HG03064 (cell line): ENCODE measurements around the gene TGM4.

Experiments
- ATAC-seq: cut with Tn5 transposase; IDR thresholded peaks from one replicate; pipeline ENCODE4 v1.9.1; 2021; ENCODE audit warnings: low read depth; ENCODE audit not compliant: unreplicated experiment

TGM4 gene

GRCh38 chr3:44913868-44914468 lies 39.6 kb downstream of the TGM4 start:
- ATAC-seq: no peak

GRCh38 chr3:44914936-44915335 lies 40.5 kb downstream of the TGM4 start:
- no peak for ATAC-seq

- ATAC-seq: no peak
These were observed 41.5 kb downstream of the TGM4 start for GRCh38 chr3:44915702-44916438.

GRCh38 chr3:44918087-44918486 lies 43.7 kb downstream of the TGM4 start:
- no peak for ATAC-seq

GRCh38 chr3:44918581-44918980 lies 44.2 kb downstream of the TGM4 start:
- ATAC-seq: no peak

GRCh38 chr3:44920081-44920480 lies 45.7 kb downstream of the TGM4 start:
- no peak for ATAC-seq

GRCh38 chr3:44923632-44924456 lies 49.4 kb downstream of the TGM4 start:
- no peak for ATAC-seq

- ATAC-seq: no peak
These were observed 50.2 kb downstream of the TGM4 start for GRCh38 chr3:44924457-44925084.

- ATAC-seq: no peak
These were observed 51.8 kb downstream of the TGM4 start for GRCh38 chr3:44926172-44926571.

- ATAC-seq: no peak
These were observed 52.5 kb downstream of the TGM4 start for GRCh38 chr3:44926921-44927320.

- ATAC-seq: no peak
These were observed 53.0 kb downstream of the TGM4 start for GRCh38 chr3:44927371-44927770.

- no peak for ATAC-seq
These were observed 55.4 kb downstream of the TGM4 start for GRCh38 chr3:44929782-44930181.

GRCh38 chr3:44930911-44931310 lies 56.5 kb downstream of the TGM4 start:
- no peak for ATAC-seq

GRCh38 chr3:44931791-44932190 lies 57.4 kb downstream of the TGM4 start:
- ATAC-seq: no peak

- no peak for ATAC-seq
These were observed 57.9 kb downstream of the TGM4 start for GRCh38 chr3:44932271-44932670.

- ATAC-seq: no peak
These were observed 58.9 kb downstream of the TGM4 start for GRCh38 chr3:44932986-44933944.

- ATAC-seq: no peak
These were observed 65.2 kb downstream of the TGM4 start for GRCh38 chr3:44939581-44940036.

- ATAC-seq: no peak
These were observed 68.0 kb downstream of the TGM4 start for GRCh38 chr3:44942202-44942921.

- no peak for ATAC-seq
These were observed 73.8 kb downstream of the TGM4 start for GRCh38 chr3:44948239-44948638.
